HepG2 (cell line): ENCODE results near the gene SETD1A. TPM values are rescaled to one million over a fixed set of nuclear protein-coding genes. Genes with fewer than 3 reads are reported as not detected.

Experiments
- ATAC-seq: fragments of 200-7000 bp; cut with Tn5 transposase; 3 replicates; pipeline ENCODE4 v1.9.1; 2020; ENCODE audit warnings: mild to moderate bottlenecking, moderate library complexity
- BruUV-seq: library from RNA; stranded (reverse); fragments of 400-500 nt; replicated peaks from 2 replicates; lab custom pipeline; 2021; lab: Mats Ljungman, UMichigan
- CTCF ChIA-PET: fragments of 300-600 bp; formaldehyde crosslinking; extraction: SDS; loops from one replicate; lab custom pipeline; 2021; ENCODE audit warnings: low total read pairs, inconsistent platforms, low intra/inter-chr PET ratio; lab: Yijun Ruan, JAX
- POLR2A ChIA-PET: fragments of 350-600 bp; sonication (Branson Sonifier 250); formaldehyde crosslinking; loops from one replicate; lab custom pipeline; 2020; ENCODE audit warnings: antibody characterized with exemption, inconsistent platforms; lab: Yijun Ruan, JAX
- DNase-seq: peaks from one replicate; pipeline ENCODE4 v3.0.0-alpha.2; 2015; ENCODE audit warnings: low spot score
- FAIRE-seq: peaks from 3 replicates; lab custom pipeline; 2011; peaks lifted over from hg19 to GRCh38; lab: Jason Lieb, UNC
- H2AFZ ChIP-seq: one replicate; pipeline ENCODE4 v1.6.1; 2011; ENCODE audit warnings: low read length, inconsistent platforms
- H3K27ac ChIP-seq: fragments of 300-600 bp; 3 replicates; pipeline ENCODE4 v1.8.0; 2011; ENCODE audit warnings: mixed run types, mild to moderate bottlenecking, mixed read lengths, low read length, inconsistent platforms; ENCODE audit not compliant: insufficient read depth; ENCODE audit errors: extremely low read length
- H3K27me3 ChIP-seq, 2 experiments: fragments of 200-600 bp in 1 of 2; 2 replicates in 1 of 2; 3 replicates in 1 of 2; pipeline versions ENCODE4 v1.6.0 to v1.8.0; 2011; ENCODE audit warnings: low read length in 2 of 2, mild to moderate bottlenecking in 2 of 2, moderate library complexity in 2 of 2, inconsistent platforms in 1 of 2; ENCODE audit not compliant: insufficient read depth in 2 of 2, control insufficient read depth in 1 of 2
- H3K36me3 ChIP-seq, 2 experiments: fragments of 200-600 bp in 1 of 2; replicated peaks in 1 of 2; 2 replicates in 1 of 2; 3 replicates in 1 of 2; pipeline versions ENCODE4 v1.5.1 to v1.8.0; 2011; ENCODE audit warnings: low read length in 2 of 2, inconsistent platforms in 1 of 2; ENCODE audit not compliant: insufficient read depth in 2 of 2, control insufficient read depth in 1 of 2
- H3K4me1 ChIP-seq: 2 replicates; pipeline ENCODE4 v1.5.1; 2012; ENCODE audit warnings: low read length, inconsistent platforms; ENCODE audit not compliant: insufficient read depth
- H3K4me2 ChIP-seq: 2 replicates; pipeline ENCODE4 v1.6.0; 2011; ENCODE audit warnings: low read depth, low read length, inconsistent platforms
- H3K4me3 ChIP-seq, 3 experiments: fragments of 200-600 bp in 1 of 3; sonication (generic), shearing (Covaris generic) in 1 of 3; replicated peaks in 1 of 3; 2 replicates each; pipeline ENCODE4 v1.5.1; 2011 to 2016; ENCODE audit warnings: low read length in 3 of 3, inconsistent platforms in 2 of 3, low read depth in 2 of 3, mild to moderate bottlenecking in 2 of 3, control low read depth in 1 of 3, mixed read lengths in 1 of 3; ENCODE audit not compliant: insufficient read depth in 1 of 3
- H3K79me2 ChIP-seq: one replicate; pipeline ENCODE4 v1.6.1; 2011; ENCODE audit warnings: low read length, inconsistent platforms; ENCODE audit not compliant: insufficient read depth
- H3K9ac ChIP-seq: 2 replicates; pipeline ENCODE4 v1.6.0; 2011; ENCODE audit warnings: mild to moderate bottlenecking, low read depth, low read length, inconsistent platforms; ENCODE audit not compliant: insufficient read depth
- H3K9me3 ChIP-seq: 2 replicates; pipeline ENCODE4 v1.5.1; 2012; ENCODE audit warnings: mild to moderate bottlenecking, low read length
- H4K20me1 ChIP-seq: 2 replicates; pipeline ENCODE4 v1.6.0; 2011; ENCODE audit warnings: inconsistent platforms, mild to moderate bottlenecking, low read length, moderate library complexity; ENCODE audit not compliant: insufficient read depth
- AGO2 ChIP-seq: fragments of 200-400 bp; formaldehyde crosslinking; optimal IDR thresholded peaks from 2 replicates; pipeline ENCODE3; 2017; ENCODE audit warnings: mild to moderate bottlenecking, low read depth, low read length, moderate library complexity
- HNRNPK ChIP-seq: fragments of 200-400 bp; formaldehyde crosslinking; IDR thresholded peaks from 2 replicates; pipeline ENCODE4 v1.6.1; 2018; ENCODE audit warnings: low read length, low read depth, moderate library complexity, mild to moderate bottlenecking; ENCODE audit not compliant: poor library complexity, severe bottlenecking
- IRF2 ChIP-seq: IDR thresholded peaks from 2 replicates; pipeline ENCODE4 v1.6.1; 2018; ENCODE audit warnings: missing genetic modification reagents, missing compliant biosample characterization
- NFIC ChIP-seq: IDR thresholded peaks from 2 replicates; pipeline ENCODE4 v1.6.1; 2012; ENCODE audit warnings: mild to moderate bottlenecking, low read length, inconsistent platforms
- NONO ChIP-seq, 2 experiments: fragments of 450-650 bp in 1 of 2; sonication (generic) in 1 of 2; formaldehyde crosslinking in 1 of 2; IDR thresholded peaks in 1 of 2; conservative IDR thresholded peaks in 1 of 2; 2 replicates each; pipeline versions ENCODE4 v1.6.1 to v1.8.0; 2017 to 2022; ENCODE audit warnings: mild to moderate bottlenecking in 1 of 2, missing genetic modification reagents in 1 of 2, moderate library complexity in 1 of 2
- RBFOX2 ChIP-seq: fragments of 200-400 bp; formaldehyde crosslinking; IDR thresholded peaks from 2 replicates; pipeline ENCODE4 v1.6.1; 2017; ENCODE audit warnings: low read depth, mild to moderate bottlenecking, low read length
- ZNF350 ChIP-seq: sonication (generic); formaldehyde crosslinking; IDR thresholded peaks from 2 replicates; pipeline ENCODE4 v1.4.0; 2020; ENCODE audit warnings: mild to moderate bottlenecking, low read depth, missing genetic modification reagents, borderline replicate concordance
- WGBS: methylation state at CpG from one replicate; pipeline ENCODE4 v1.1.6; 2017; ENCODE audit warnings: low lambda C conversion rate; 5-methylcytosine and 5-hydroxymethylcytosine counted together
- in situ Hi-C: cut with HindIII; loops from 2 replicates; pipeline ENCODE4 v1.10.0; 2017; ENCODE audit warnings: low pct_unique_long_range_greater_than_20kb; ENCODE audit not compliant: extremely low pct_ligation_motif_present
- intact Hi-C: fragments of 100-400 bp; cut with micrococcal nuclease; formaldehyde crosslinking; loops from one replicate; pipeline ENCODE4 v1.10.0; 2022; ENCODE audit not compliant: unreplicated experiment
- polyA plus RNA-seq, 8 experiments: library from polyadenylated mRNA; depleted of rRNA in 3 of 8; stranded (reverse) in 7 of 8; unstranded in 1 of 8; fragments of >200 nt; fragmentation: Illumina TruSeq in 4 of 8; extraction: Trizol in 4 of 8; gene quantifications; 2 replicates each; pipeline versions ENCODE4 v1.2.1 to v1.2.3, GENCODE V29; 2011 to 2016; ENCODE audit warnings: low read depth in 4 of 8, missing spikeins in 1 of 8, mixed read lengths in 1 of 8; ENCODE audit not compliant: insufficient read depth in 1 of 8
- total RNA-seq, 5 experiments: library from RNA; depleted of rRNA; stranded (reverse); fragments of >200 nt; fragmentation: Illumina TruSeq; extraction: Trizol; gene quantifications; 2 replicates each; pipeline ENCODE4 v1.2.3, GENCODE V29; 2016; ENCODE audit warnings: low read depth in 1 of 5
- TF ChIP-seq, protein P1 (sequence below): sonication (generic); formaldehyde crosslinking; IDR thresholded peaks from 2 replicates; pipeline ENCODE4 v1.4.0; 2020; ENCODE audit warnings: missing genetic modification reagents
- TF ChIP-seq, protein P2 (sequence below): sonication (generic); formaldehyde crosslinking; IDR thresholded peaks from 2 replicates; pipeline ENCODE4 v1.5.0; 2020; ENCODE audit warnings: missing genetic modification reagents, mild to moderate bottlenecking, borderline replicate concordance

Gene SETD1A
- total and polyA plus RNA-seq, 2 of the 13 experiments (the other 11 are each of a cell fraction or from before 2014, with no cell fraction given): 3.8 to 5.6 TPM

DNA sequence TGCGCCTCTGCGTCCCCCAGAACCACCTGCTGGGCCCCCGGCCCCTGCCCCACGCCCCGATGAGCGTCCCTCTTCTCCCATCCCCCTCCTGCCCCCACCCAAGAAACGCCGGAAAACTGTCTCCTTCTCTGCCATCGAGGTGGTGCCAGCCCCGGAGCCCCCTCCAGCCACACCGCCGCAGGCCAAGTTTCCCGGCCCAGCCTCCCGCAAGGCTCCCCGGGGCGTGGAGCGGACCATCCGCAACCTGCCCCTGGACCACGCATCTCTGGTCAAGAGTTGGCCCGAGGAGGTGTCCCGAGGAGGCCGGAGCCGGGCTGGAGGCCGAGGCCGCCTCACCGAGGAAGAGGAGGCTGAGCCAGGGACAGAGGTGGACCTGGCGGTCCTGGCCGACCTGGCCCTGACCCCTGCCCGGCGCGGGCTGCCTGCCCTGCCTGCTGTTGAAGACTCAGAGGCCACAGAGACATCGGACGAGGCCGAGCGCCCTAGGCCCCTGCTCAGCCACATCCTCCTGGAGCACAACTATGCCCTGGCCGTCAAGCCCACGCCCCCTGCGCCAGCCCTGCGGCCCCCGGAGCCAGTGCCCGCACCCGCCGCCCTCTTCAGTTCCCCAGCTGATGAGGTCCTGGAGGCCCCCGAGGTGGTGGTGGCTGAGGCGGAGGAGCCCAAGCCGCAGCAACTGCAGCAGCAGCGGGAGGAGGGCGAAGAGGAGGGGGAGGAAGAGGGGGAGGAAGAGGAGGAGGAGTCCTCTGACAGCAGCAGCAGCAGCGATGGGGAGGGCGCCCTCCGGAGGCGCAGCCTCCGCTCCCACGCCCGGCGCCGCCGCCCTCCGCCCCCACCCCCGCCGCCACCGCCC lies 21.8 kb downstream of the SETD1A start:
- Histone ChIP-seq H3K79me2 (no peaks in the 10 kb centered on the region), H3K4me3 (no peak overlapping the region), H3K27me3 (no peaks in the 10 kb centered on the region), H2AFZ (no peak overlapping the region), H3K9me3 (no peaks in the 10 kb centered on the region), H4K20me1 (no peaks in the 10 kb centered on the region; the same call in 1 of the 2 replicates), H3K9ac (no peak overlapping the region), H3K36me3 (peaks cover 40 to 83% of the 10 kb centered on the region in 2 experiments), H3K4me1 (no peaks in the 10 kb centered on the region), H3K4me2 (no peak overlapping the region), H3K27ac (no peak overlapping the region)
- ATAC-seq (no peak), DNase-seq (no peak), FAIRE-seq (no peak)
- intact Hi-C loops (loop anchor here (10.0 kb wide), 1 partner anchor 885 kb away; no protein-coding TSS in a partner anchor), in situ Hi-C loops (loop anchor here (25.0 kb wide), 1 partner anchor 733 kb away; a partner anchor contains a TSS)
- POLR2A ChIA-PET: no interaction called here
- BruUV-seq: no TSS peak
- CTCF ChIA-PET: no interaction called here
- WGBS: 98% methylated on average over 57 of the region's 62 CpGs
- TF ChIP-seq AGO2: peak; percentile 72
- no peak for TF ChIP-seq IRF2 (CRISPR knock-in tag)
- TF ChIP-seq HNRNPK: peak; percentile 69
- no peak for TF ChIP-seq NFIC
- TF ChIP-seq RBFOX2: peak; percentile 50; the same call in 1 of the 2 replicates
- no peak for TF ChIP-seq NONO (IDR thresholded peaks at IDR 0.05)
- no peak for TF ChIP-seq NONO (CRISPR knock-in tag; conservative IDR thresholded peaks at IDR 0.05)
- TF ChIP-seq, protein P1, sequence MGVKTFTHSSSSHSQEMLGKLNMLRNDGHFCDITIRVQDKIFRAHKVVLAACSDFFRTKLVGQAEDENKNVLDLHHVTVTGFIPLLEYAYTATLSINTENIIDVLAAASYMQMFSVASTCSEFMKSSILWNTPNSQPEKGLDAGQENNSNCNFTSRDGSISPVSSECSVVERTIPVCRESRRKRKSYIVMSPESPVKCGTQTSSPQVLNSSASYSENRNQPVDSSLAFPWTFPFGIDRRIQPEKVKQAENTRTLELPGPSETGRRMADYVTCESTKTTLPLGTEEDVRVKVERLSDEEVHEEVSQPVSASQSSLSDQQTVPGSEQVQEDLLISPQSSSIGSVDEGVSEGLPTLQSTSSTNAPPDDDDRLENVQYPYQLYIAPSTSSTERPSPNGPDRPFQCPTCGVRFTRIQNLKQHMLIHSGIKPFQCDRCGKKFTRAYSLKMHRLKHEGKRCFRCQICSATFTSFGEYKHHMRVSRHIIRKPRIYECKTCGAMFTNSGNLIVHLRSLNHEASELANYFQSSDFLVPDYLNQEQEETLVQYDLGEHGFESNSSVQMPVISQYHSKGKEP (CRISPR knock-in tag): no peak
- TF ChIP-seq, protein P2, sequence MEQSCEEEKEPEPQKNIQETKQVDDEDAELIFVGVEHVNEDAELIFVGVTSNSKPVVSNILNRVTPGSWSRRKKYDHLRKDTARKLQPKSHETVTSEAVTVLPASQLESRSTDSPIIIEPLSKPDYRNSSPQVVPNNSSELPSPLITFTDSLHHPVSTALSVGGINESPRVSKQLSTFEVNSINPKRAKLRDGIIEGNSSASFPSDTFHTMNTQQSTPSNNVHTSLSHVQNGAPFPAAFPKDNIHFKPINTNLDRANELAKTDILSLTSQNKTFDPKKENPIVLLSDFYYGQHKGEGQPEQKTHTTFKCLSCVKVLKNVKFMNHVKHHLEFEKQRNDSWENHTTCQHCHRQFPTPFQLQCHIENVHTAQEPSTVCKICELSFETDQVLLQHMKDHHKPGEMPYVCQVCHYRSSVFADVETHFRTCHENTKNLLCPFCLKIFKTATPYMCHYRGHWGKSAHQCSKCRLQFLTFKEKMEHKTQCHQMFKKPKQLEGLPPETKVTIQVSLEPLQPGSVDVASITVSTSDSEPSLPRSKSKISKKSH: 0 out of 2 replicates have a peak, but pooled peaks have one; percentile 16
- TF ChIP-seq ZNF350: no peak
